HG02973 (cell line): Measurements from ENCODE around the gene AIF1L.

Source experiments
- ATAC-seq: cut with Tn5 transposase; IDR thresholded peaks from one replicate; pipeline ENCODE4 v1.9.1; 2021; ENCODE audit warnings: moderate library complexity; ENCODE audit not compliant: unreplicated experiment

AIF1L gene

GRCh38 chr9:131076347-131077195, 19.8 kb upstream of the AIF1L start:
- no peak for ATAC-seq

DNA sequence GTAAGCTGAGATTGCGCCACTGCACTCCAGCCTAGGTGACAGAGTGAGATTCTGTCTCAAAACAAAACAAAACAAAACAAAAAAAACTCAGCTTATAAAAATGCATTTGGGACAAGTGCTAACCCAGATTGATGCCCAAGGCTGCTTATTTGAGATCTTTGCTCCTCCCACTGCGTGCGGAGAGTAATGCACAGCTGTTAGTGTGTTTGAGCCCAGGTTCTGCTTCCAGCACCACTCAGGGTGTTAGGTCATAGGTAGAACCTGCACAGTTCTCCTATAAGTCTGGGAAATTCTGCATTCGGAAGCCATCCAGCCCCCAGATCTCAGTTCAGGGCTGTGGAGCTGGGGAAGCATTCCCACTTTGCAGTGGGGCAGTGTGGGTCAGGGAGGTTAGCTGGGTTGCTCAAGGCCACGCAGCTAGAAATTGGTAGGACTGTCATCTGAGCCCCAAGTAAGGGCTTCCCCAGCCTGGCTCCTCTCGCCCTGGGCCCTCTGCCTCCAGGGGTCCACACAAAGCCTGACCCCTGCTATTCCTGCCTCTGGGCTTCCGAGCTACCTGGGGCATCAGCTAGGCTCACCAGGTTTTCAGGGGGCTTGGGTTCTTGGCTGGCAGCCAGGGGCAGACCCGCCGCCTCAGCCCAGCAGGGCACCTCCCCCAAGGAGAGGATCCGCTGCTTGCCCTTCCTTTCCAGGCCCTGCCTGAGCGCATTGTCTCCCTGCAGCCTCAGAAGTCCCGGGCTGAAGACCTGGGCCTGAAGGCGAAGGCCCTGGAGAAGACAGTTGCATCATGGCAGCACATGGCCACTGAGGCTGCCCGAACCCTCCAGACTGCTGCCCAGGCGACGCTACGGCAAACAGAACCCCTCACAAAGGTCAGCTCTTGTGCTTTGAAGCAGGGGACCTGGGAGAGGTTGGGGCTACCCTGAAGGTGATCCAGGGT, 17.6 kb upstream of the AIF1L start:
- ATAC-seq = no peak

GRCh38 chr9:131080589-131080988, 15.7 kb upstream of the AIF1L start:
- ATAC-seq = no peak

DNA sequence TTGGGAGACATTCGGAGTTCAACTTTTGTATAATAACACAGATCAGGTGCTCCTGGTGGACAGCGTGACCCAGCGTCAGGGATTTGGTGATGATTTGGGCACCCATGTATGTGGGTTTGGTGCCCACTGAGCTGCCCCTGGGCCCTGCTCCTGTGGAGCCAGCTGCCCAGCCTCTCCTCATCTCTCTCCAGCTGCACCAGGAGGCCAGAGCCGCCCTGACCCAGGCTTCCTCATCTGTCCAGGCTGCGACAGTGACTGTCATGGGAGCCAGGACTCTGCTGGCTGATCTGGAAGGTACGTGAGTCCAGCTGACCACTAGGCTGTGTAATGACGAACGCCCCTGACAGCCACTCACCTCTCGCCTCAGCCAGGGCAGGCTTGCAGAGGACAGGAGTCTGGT, 14.5 kb upstream of the AIF1L start:
- no peak for ATAC-seq

DNA sequence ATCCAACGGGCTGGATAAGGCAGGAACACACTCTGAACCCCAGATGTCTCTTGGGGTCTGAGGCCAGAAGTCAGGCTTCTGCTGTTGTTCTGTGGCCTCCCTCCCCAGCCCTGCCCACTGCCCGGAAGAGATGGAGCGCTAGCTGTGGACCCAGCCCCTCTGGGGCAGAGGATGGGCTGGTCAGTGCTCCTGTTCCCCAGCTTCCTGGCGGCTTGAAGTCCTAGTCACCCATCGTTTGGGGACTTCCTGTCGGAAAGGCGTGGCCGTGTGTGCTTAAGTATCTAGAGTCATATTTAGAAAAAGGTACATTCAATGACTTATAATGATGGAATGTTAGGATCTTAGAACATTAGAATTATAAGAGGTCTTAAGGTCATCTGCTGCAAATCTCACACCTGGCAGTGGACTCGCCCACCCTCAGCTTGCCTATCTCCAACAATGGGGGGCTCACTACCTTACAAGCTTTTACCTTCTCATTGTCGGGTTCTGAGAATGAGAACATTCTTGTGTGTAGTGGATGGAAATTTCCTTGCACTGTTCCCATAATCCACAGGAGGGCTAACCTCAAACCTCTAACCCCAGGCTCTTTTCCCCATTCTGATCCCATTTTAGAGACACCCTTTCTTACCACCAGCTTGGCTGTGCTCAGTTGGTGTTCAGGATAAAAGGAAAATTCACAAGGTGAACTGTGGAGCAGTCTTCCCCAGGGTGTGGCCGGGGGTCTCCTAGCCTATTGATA, 13.4 kb upstream of the AIF1L start:
- ATAC-seq = no peak

DNA sequence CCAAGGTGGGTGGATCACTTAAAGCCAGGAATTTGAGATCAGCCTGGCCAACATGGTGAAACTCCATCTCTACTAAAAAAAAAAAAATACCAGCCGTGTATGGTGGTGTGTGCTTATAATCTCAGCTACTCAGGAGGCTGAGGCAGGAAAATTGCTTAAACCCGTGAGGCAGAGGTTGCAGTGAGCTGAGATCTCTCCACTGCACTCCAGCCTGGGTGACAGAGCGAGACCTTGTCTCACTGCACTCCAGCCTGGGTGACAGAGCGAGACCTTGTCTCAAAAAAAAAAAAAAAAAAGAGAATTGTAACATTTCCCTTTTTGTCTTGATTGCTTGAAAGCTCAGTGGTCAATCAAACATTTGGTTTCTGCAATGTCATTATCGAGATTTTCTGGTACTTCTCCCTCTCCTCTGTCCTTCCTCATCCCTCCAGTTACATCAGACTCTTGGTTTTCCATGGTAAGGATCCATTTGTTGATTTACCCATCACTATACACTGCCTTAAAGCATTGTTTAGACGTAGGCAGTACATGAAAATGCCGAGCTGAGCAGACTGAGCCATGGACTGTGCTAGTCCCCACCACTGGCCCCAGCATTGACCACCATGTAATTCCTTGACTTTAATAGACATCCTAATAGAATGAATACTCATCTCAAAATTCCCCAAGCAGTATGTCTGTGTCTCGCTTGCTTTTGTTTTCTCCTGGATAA, 11.5 kb upstream of the AIF1L start:
- no peak for ATAC-seq

GRCh38 chr9:131085370-131086122, 10.8 kb upstream of the AIF1L start:
- no peak for ATAC-seq

GRCh38 chr9:131087354-131087893, 8.9 kb upstream of the AIF1L start:
- no peak for ATAC-seq

- no peak for ATAC-seq
Observed at GRCh38 chr9:131090025-131090787, 6.1 kb upstream of the AIF1L start.

DNA sequence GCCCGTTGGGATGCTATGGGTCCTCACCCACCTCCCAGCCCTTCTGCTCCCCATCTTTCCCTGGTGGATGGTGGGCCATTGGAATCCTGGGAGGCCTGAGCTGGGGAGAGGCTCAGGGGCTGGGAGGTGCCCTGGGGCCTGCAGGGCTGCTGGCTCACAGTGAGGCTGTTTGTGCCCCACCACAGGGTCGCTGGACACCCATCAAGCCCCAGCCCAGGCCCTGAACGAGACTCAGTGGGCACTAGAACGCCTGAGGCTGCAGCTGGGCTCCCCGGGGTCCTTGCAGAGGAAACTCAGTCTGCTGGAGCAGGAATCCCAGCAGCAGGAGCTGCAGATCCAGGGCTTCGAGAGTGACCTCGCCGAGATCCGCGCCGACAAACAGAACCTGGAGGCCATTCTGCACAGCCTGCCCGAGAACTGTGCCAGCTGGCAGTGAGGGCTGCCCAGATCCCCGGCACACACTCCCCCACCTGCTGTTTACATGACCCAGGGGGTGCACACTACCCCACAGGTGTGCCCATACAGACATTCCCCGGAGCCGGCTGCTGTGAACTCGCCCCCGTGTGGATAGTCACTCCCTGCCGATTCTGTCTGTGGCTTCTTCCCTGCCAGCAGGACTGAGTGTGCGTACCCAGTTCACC, 4.9 kb upstream of the AIF1L start:
- no peak for ATAC-seq

GRCh38 chr9:131092030-131092429, 4.3 kb upstream of the AIF1L start:
- ATAC-seq = no peak

DNA sequence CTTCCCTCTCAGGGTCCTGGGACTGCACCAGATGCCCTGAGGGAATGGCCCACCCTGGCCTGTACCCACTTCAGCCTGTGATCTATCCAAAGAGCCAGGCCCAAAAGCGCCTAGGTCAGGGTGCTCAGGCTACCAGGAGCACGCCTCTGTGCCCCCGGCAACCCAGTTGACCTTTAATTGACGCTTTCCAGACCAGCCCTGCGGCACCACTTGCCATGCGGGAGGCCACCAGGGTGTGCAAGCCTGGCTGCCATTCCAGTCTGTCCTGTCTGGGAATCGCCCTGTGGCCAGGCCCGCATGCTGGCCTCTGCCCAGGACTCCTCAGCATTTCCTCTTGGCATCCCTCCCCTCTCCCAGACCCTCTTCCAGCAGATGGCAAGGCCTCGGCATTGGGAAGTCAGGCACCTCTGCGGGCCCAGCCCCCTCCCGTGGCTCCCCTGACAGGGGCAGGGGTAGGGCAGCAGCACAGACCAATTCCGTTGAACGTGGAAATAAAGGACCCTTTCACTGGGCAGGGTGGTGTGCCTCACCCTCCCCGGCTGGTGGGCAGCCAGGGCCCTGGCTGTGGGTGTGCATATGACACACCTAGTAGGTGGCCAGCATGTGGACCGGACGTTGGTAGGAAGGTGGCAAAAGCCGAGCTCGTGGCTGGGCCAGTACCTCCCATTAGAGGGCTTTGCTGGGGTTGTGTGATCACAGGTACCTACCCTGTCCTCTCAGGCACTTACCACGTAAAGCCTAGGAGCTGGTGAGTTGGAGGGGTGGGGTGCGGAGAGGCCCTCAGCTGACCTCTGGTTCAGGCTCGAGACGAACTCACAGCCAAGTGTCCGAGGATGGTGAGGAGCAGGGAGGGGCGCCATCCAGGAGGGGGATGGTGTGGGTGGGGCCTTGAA, 3.5 kb upstream of the AIF1L start:
- ATAC-seq = no peak

DNA sequence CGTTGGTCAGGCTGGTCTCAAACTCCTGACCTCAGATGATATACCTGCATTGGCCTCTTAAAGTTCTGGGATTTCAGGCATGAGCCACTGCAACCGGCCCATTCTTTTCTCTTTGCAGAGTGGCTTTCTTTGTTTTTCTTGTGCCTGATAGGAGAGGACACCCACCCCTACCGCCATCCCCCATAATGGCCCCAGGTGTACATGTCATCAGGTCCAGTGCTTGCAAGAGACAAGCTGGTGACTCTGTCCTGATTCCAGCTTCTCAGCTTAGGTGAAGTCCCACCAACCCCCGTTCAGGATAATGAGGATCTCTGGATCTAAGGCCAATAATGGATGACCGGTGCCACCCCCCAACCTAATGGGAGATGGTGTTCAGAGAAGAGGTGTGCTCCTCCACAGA, 2.3 kb upstream of the AIF1L start:
- no peak for ATAC-seq

DNA sequence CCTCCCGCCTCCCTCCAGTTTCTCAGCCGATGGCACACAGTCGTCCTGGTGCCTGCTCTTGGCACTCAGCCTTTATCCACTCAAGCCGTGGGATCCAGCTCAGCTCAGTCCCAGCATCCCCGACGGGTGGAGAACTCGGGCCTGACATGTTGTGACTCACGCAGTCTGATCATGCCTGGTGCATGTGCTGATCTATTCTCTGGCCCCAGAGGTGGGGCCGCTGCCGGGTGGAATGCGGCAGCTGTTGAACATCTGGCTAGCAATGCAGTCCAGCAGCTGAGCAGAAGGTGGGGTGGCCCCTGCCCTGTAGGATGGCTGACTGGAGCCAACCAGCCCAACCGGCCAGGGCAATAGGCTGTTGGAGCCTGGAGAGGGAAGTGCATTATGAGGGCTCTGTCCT, 1.7 kb upstream of the AIF1L start:
- ATAC-seq = no peak

GRCh38 chr9:131095666-131096268, 564 bp upstream of the AIF1L start:
- ATAC-seq = no peak

DNA sequence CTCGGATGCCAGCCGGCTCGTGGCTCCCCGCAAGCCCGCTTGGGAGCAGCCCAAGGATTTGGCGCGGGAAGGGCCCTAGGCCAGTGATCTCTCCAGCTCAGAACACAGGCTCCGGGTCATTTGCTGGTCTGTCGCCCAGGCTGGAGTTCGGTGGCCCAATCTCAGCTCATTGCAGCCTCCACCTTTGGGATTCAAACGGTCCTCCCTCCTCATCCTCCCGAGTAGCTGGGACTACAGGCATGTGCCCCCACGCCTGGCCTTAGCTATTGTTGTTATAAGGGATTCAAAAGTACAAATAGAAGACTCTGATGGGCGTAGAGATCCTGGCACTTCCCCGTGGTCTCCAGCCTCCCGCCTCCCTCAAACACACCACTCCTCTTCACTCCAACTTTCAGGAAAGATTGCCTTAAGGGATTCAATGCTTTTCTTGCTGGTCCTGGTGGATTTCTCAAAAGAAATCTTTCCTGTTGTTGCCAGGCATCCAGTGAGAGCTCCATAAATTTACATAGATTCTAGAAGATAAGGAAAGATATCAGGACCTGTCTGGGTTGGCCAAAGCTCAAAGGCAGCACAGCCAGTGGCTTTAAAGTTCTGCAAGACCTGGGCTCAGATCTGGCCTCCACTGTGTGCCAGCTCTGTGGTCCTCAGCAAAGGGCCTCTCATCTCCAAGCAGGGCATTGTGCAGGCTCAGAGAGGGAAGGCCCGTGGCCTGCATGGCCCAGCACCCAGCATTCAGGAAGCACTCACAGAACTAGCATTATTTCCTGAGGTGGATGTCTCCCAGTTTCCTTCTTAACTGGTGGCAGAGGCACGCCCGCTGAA, 1.0 kb downstream of the AIF1L start:
- no peak for ATAC-seq
